ENCODE results near the gene GPC1.

GPC1 gene

GRCh38 chr2:240456447-240457222, 21.2 kb downstream of the GPC1 start:
- no peak overlapping the region for H3K4me2 ChIP-seq (ENCODE audit: low read length)
- TF ChIP-seq CTCF (IDR thresholded peaks at IDR 0.05; ENCODE audit: low read length) (no peak), EZH2 (IDR thresholded peaks at IDR 0.05; ENCODE audit: borderline replicate concordance, low read length) (no peak)
- no peaks in the 10 kb centered on the region for H4K20me1 ChIP-seq (ENCODE audit: insufficient read depth, low read length)
- H3K79me2 ChIP-seq (ENCODE audit: insufficient read depth, low read length), result no peaks in the 10 kb centered on the region
- no peak overlapping the region for H3K4me3 ChIP-seq (ENCODE audit: low read depth, low read length, poor library complexity, severe bottlenecking)
- H3K4me1 ChIP-seq (ENCODE audit: insufficient read depth, low read length, severe bottlenecking), result no peaks in the 10 kb centered on the region
- H3K36me3 ChIP-seq (ENCODE audit: insufficient read depth, low read length), result no peaks in the 10 kb centered on the region
- H3K9me3 ChIP-seq (ENCODE audit: low read length), result no peaks in the 10 kb centered on the region
- no peaks in the 10 kb centered on the region for H3F3A ChIP-seq (ENCODE audit: insufficient read depth, low read length)
- H3K9me2 ChIP-seq (ENCODE audit: low read depth, low read length), result no peaks in the 10 kb centered on the region
- H3K27me3 ChIP-seq (ENCODE audit: insufficient read depth, low read length), result peaks cover 6% of the 10 kb centered on the region; the same call in 1 of the 2 replicates
- H3K27ac ChIP-seq (ENCODE audit: low read depth, low read length, poor library complexity, severe bottlenecking), result no peak overlapping the region
- H3K9ac ChIP-seq (ENCODE audit: low read length), result no peak overlapping the region
- H2AFZ ChIP-seq (ENCODE audit: low read length), result no peak overlapping the region

- Histone ChIP-seq H3K79me2 (ENCODE audit: insufficient read depth, low read length) (no peaks in the 10 kb centered on the region), H3K27me3 (ENCODE audit: insufficient read depth, low read length) (no peaks in the 10 kb centered on the region), H3K36me3 (ENCODE audit: insufficient read depth, low read length) (no peaks in the 10 kb centered on the region), H2AFZ (ENCODE audit: low read length) (no peak overlapping the region), H3F3A (ENCODE audit: insufficient read depth, low read length) (no peaks in the 10 kb centered on the region), H3K9ac (ENCODE audit: low read length) (no peak overlapping the region), H3K4me3 (ENCODE audit: low read depth, low read length, poor library complexity, severe bottlenecking) (no peak overlapping the region), H3K9me2 (ENCODE audit: low read depth, low read length) (no peaks in the 10 kb centered on the region), H3K4me2 (ENCODE audit: low read length) (no peak overlapping the region), H3K27ac (ENCODE audit: low read depth, low read length, poor library complexity, severe bottlenecking) (no peak overlapping the region), H3K4me1 (ENCODE audit: insufficient read depth, low read length, severe bottlenecking) (no peaks in the 10 kb centered on the region), H4K20me1 (ENCODE audit: insufficient read depth, low read length) (no peaks in the 10 kb centered on the region), H3K9me3 (ENCODE audit: low read length) (no peaks in the 10 kb centered on the region)
- TF ChIP-seq CTCF (IDR thresholded peaks at IDR 0.05; ENCODE audit: low read length) (no peak), EZH2 (IDR thresholded peaks at IDR 0.05; ENCODE audit: borderline replicate concordance, low read length) (no peak)
Observed at GRCh38 chr2:240457223-240458043, 22.0 kb downstream of the GPC1 start.

DNA sequence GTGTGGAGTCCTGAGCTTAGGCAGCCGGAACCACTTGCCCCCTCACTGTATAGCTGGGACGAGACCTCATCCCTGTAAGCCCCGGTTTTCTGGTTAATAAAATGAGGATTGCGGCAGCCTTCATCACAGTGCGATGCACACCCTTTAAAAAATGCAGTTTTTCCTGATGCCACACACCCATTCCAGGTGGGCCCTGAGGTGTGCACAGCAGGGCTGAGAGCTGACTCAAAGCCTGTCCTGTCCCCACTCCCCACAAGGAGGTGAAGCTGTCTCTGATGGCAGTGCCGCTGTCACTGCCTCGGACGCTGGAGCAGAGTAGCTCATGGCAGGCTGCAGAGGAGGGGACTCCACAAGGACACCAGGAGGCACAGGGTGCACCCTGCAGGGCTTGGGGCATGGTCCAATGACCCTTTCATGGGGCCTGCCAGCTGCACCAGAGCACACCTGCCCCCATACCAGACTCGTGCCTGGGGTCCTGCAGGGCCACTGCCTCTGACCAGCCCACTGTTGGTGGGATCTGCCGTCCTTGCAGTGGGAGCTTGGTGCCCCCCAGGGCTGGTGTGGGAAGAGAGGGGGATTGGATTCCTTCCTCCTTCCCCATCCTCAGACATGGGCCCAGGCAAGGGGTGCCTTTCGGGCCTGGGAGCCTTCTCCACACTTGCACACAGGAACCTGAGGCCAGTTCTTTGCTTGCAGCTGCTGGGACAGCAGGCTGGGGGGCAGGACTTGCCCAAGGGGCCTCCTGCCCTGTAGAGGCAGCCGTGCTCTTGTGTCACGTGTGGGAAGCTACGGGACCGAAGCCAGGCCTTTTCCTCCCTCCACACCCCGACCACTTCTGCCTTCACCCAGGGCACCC, 22.8 kb downstream of the GPC1 start:
- no peaks in the 10 kb centered on the region for H4K20me1 ChIP-seq (ENCODE audit: insufficient read depth, low read length)

More for the DNA sequence above, 22.8 kb downstream of the GPC1 start:
- no peaks in the 10 kb centered on the region for H3K9me2 ChIP-seq (ENCODE audit: low read depth, low read length)
- no peak overlapping the region for H2AFZ ChIP-seq (ENCODE audit: low read length)
- no peak overlapping the region for H3K4me3 ChIP-seq (ENCODE audit: low read depth, low read length, poor library complexity, severe bottlenecking)
- H3K9me3 ChIP-seq (ENCODE audit: low read length), result no peaks in the 10 kb centered on the region
- TF ChIP-seq EZH2 (IDR thresholded peaks at IDR 0.05; ENCODE audit: borderline replicate concordance, low read length) (no peak), CTCF (IDR thresholded peaks at IDR 0.05; ENCODE audit: low read length) (no peak)
- no peak overlapping the region for H3K4me2 ChIP-seq (ENCODE audit: low read length)
- no peak overlapping the region for H3K27ac ChIP-seq (ENCODE audit: low read depth, low read length, poor library complexity, severe bottlenecking)
- H3F3A ChIP-seq (ENCODE audit: insufficient read depth, low read length), result no peaks in the 10 kb centered on the region
- no peaks in the 10 kb centered on the region for H3K79me2 ChIP-seq (ENCODE audit: insufficient read depth, low read length)
- H3K36me3 ChIP-seq (ENCODE audit: insufficient read depth, low read length), result no peaks in the 10 kb centered on the region
- no peaks in the 10 kb centered on the region for H3K4me1 ChIP-seq (ENCODE audit: insufficient read depth, low read length, severe bottlenecking)
- H3K27me3 ChIP-seq (ENCODE audit: insufficient read depth, low read length), result no peaks in the 10 kb centered on the region
- H3K9ac ChIP-seq (ENCODE audit: low read length), result no peak overlapping the region
